Parathyroid adenoma (tissue), 2 donors: ENCODE measurements around the gene PLA2G2F.
"Not testable (repeated sequence)": the region's sequence is repeated elsewhere in the genome, so short reads cannot be mapped to it uniquely, and the experiment has no call there.

Experiments
- H2AFZ ChIP-seq: fragments of 300-600 bp; sonication (generic); one replicate; pipeline ENCODE4 v1.7.0; 2017; ENCODE audit warnings: antibody characterized with exemption, mild to moderate bottlenecking
- H3K27ac ChIP-seq: fragments of 300-600 bp; sonication (generic); one replicate; pipeline ENCODE4 v1.7.0; 2017
- H3K27me3 ChIP-seq: fragments of 300-600 bp; sonication (generic); one replicate; pipeline ENCODE4 v1.7.0; 2017; ENCODE audit warnings: low read length; ENCODE audit not compliant: control insufficient read depth, insufficient read depth
- H3K36me3 ChIP-seq: fragments of 300-600 bp; sonication (generic); one replicate; pipeline ENCODE4 v1.7.0; 2017; ENCODE audit warnings: low read length; ENCODE audit not compliant: control insufficient read depth, insufficient read depth
- H3K4me1 ChIP-seq: fragments of 300-600 bp; sonication (generic); one replicate; pipeline ENCODE4 v1.7.0; 2017; ENCODE audit warnings: control low read depth
- H3K4me2 ChIP-seq: fragments of 300-600 bp; sonication (generic); one replicate; pipeline ENCODE4 v1.7.0; 2017; ENCODE audit warnings: low read length
- H3K4me3 ChIP-seq: fragments of 300-600 bp; sonication (generic); one replicate; pipeline ENCODE4 v1.7.0; 2017; ENCODE audit warnings: low read depth, low read length
- H3K79me2 ChIP-seq: fragments of 300-600 bp; sonication (generic); one replicate; pipeline ENCODE4 v1.7.0; 2017; ENCODE audit warnings: control low read depth
- H3K9ac ChIP-seq: fragments of 300-600 bp; sonication (generic); one replicate; pipeline ENCODE4 v1.7.0; 2017; ENCODE audit warnings: mild to moderate bottlenecking
- H3K9me3 ChIP-seq: fragments of 300-600 bp; sonication (generic); one replicate; pipeline ENCODE4 v1.7.0; 2017; ENCODE audit warnings: low read length; ENCODE audit not compliant: control insufficient read depth
- CTCF ChIP-seq: fragments of 300-600 bp; sonication (generic); IDR thresholded peaks from one replicate; pipeline ENCODE4 v1.7.0; 2017; ENCODE audit warnings: antibody characterized with exemption, mild to moderate bottlenecking
- donor health status: primary hyperparathyroidism.

The PLA2G2F gene

GRCh38 chr1:20126041-20126805, 12.9 kb upstream of the PLA2G2F start:
- Histone ChIP-seq H3K4me1 (no peaks in the 10 kb centered on the region), H3K27ac (no peak overlapping the region), H3K36me3 (no peaks in the 10 kb centered on the region), H3K4me3 (no peak overlapping the region), H3K9ac (no peak overlapping the region), H3K79me2 (no peaks in the 10 kb centered on the region), H3K4me2 (no peak overlapping the region), H2AFZ (no peak overlapping the region), H3K27me3 (no peaks in the 10 kb centered on the region), H3K9me3 (no peaks in the 10 kb centered on the region)
- no peak for TF ChIP-seq CTCF

- Histone ChIP-seq H3K27me3 (no peaks in the 10 kb centered on the region), H3K9me3 (no peaks in the 10 kb centered on the region), H3K4me2 (no peak overlapping the region), H3K36me3 (no peaks in the 10 kb centered on the region), H2AFZ (no peak overlapping the region), H3K4me1 (no peaks in the 10 kb centered on the region), H3K79me2 (no peaks in the 10 kb centered on the region), H3K4me3 (no peak overlapping the region), H3K27ac (no peak overlapping the region), H3K9ac (no peak overlapping the region)
- TF ChIP-seq CTCF, result no peak
These were observed 12.2 kb upstream of the PLA2G2F start for GRCh38 chr1:20126806-20127440.

GRCh38 chr1:20130518-20130917, 8.6 kb upstream of the PLA2G2F start:
- not testable (repeated sequence) for H3K79me2 ChIP-seq, H3K9me3 ChIP-seq, H3K4me2 ChIP-seq, H3K27me3 ChIP-seq, H2AFZ ChIP-seq, H3K4me1 ChIP-seq, H3K4me3 ChIP-seq, H3K9ac ChIP-seq, H3K27ac ChIP-seq, H3K36me3 ChIP-seq

- Histone ChIP-seq H3K4me2 (no peak overlapping the region), H3K4me1 (no peaks in the 10 kb centered on the region), H3K36me3 (no peaks in the 10 kb centered on the region), H3K79me2 (no peaks in the 10 kb centered on the region), H3K27ac (no peak overlapping the region), H2AFZ (no peak overlapping the region), H3K4me3 (no peak overlapping the region), H3K9me3 (no peaks in the 10 kb centered on the region), H3K27me3 (no peaks in the 10 kb centered on the region), H3K9ac (no peak overlapping the region)
- TF ChIP-seq CTCF, result no peak
These were observed 4.1 kb upstream of the PLA2G2F start for GRCh38 chr1:20134995-20135394.

- no peaks in the 10 kb centered on the region for H3K9me3 ChIP-seq
- H3K4me2 ChIP-seq, result no peak overlapping the region
- H3K9ac ChIP-seq, result no peak overlapping the region
- no peak overlapping the region for H3K27ac ChIP-seq
- TF ChIP-seq CTCF, result no peak
- H3K36me3 ChIP-seq, result no peaks in the 10 kb centered on the region
- no peaks in the 10 kb centered on the region for H3K79me2 ChIP-seq
- H3K4me1 ChIP-seq, result no peaks in the 10 kb centered on the region
- H3K27me3 ChIP-seq, result no peaks in the 10 kb centered on the region
- no peak overlapping the region for H3K4me3 ChIP-seq
- no peak overlapping the region for H2AFZ ChIP-seq
These were observed 2.9 kb upstream of the PLA2G2F start for GRCh38 chr1:20136249-20136648.
